Islet precursor cell (in vitro differentiated cells): Measurements from ENCODE around the gene FZR1.
"Not testable (repeated sequence)": the region's sequence is repeated elsewhere in the genome, so short reads cannot be mapped to it uniquely, and the experiment has no call there.

ENCODE experiments used
- DNase-seq: peaks from one replicate; pipeline ENCODE4 v3.0.0-alpha.2; 2018

Gene FZR1

DNA sequence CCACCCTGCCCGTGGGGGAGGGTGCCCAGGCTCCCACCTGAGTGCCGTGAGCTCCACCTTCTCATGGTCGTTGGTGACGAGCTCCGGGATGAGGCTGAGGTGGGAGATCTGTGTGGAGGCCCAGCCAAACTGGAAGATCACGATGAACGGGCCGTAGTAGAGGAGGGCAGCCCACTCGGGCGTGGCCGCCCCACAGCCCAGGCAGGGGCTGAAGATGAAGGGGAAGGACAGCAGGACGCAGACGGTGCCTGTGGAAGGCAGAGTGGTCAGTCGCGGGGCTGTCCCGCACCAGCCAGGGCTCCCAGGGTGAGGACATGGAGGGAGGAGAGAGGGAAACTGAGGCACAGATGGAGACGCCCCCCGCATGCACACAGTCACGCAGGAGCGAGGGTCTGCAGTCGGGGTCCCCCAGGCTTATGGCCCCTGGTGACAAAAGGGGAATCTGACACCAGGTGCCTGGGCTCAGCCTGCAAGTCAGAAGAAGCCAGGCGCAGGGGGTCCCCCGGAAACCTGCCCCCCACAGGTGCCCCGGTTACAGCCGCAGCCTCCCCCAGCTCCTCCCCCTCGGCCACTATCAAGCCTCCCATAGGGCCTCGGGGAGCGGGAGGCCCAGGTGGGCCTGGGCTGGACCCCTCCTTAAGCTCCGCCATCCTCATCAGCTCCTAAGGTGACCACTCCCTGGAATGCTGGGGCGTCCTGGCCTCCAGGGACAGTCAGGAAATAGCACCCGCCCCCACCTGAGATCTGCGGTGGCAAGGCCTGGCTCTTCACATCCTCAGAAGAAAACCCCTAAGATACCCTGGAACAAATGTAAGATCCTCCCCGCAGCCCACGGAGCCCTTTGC, 45.1 kb downstream of the FZR1 start:
- DNase-seq = no peak

DNA sequence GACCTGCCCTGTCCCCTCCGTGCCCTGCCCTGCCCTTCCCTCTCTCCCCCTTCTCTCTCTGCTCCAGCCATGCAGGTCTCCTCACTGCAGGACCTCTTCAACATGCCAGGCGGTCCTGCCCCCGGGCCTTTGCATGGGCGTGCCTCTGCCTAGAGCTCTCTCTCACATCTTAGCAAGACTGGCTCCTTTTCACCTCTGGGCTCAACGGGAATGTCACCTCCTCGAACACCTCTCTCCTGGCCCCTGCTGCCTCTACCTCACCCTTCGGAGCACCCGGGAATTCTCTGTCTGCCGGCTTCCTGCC, 45.6 kb downstream of the FZR1 start:
- DNase-seq = no peak

GRCh38 chr19:3554254-3555083, 48.4 kb downstream of the FZR1 start:
- no peak for DNase-seq

- no peak for DNase-seq
These were observed 49.7 kb downstream of the FZR1 start for GRCh38 chr19:3555653-3556422.

DNA sequence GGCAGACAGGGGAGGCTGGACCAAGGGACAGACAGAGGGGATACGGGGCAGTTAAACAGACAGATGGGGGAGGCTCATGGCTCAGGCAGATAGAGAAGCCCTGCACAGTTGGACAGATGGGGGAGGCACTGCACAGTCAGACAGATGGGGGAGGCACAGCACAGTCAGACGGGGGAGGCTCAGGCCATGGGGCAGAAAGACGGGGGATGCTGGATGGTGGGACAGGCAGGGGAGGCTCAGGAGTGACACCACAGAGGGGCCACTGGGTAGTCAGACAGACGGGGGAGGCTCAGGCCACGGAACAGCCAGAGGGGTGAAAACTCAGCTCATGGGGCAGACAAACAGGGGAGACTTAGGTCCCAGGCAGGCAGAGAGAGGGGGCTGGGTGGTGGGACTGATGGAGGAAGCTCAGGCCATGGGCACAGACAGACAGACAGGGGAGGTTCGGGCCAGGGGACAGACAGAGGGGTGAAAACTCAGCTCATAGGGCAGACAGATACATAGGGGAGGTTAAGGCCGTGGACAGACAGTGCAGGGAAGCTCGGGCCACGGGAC, 50.4 kb downstream of the FZR1 start:
- no peak for DNase-seq

- DNase-seq = peak; percentile 84
These were observed 50.9 kb downstream of the FZR1 start for GRCh38 chr19:3556978-3557460.

DNA sequence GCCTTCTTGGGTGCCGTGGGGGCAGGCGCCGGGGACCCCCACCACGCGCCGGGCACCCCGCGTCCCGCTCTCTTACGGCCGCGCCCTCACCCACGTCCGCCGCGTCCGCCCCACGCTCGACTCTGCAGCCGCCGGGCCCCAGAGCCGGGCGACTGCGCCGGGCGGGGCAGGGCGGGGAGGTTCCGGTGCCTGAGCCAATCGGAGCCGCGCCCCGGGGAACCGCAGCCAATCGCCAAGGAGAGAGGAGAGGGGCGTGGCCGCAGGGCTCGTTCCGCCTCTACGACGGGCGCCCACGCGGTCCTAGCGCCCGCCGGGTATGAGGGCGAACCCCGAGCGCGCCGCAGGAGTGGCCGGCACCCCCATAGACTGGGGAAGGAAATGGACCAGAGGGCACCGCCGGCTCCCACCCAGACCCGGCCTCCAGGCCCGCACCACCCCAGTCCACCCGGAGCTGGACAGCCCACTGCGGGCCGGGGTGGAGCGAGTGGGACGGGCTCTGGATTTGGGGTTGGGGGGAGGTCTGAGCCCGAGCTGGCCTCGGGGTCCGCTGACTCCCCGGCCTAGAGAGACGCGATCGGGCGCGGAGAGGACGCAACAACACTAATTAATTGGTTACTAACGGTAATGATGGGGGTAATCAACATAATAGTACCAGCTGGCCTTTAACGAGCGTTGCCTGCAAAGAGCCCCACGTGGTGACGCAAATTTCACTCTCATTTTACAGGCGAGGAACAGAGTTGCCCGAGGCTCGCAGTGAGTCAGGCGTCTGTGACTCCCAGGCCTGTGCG, 51.5 kb downstream of the FZR1 start, which contains the start of gene MFSD12:
TSS of gene MFSD12 (minus strand) at position 126 of the 788 bp plus-strand sequence. CDS start 183 bp downstream, outside the sequence.
- DNase-seq = peak; percentile 97

- DNase-seq = no peak
These were observed 57.8 kb downstream of the FZR1 start for GRCh38 chr19:3563709-3564524.

DNA sequence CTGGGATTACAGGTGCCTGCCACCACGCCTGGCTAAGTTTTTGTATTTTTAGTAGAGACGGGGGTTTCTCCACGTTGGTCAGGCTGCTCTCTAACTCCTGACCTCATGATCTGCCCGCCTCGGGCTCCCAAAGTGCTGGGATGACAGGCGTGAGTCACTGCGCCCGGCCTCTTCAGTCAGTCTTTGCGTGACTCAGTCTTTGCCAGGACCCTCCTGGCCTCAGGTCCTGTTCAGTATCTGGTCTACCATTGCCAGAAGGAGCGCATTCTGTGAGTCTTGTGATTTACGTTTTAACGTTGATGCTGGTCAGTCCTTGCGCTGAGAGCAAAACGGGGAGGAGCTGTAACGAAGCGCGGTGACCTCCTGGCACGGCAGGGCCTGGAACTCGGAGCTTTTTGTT, 59.0 kb downstream of the FZR1 start:
- peak; percentile 95 for DNase-seq

- DNase-seq = not testable (repeated sequence)
These were observed 63.9 kb downstream of the FZR1 start for GRCh38 chr19:3570042-3570441.

GRCh38 chr19:3570606-3571011, 64.5 kb downstream of the FZR1 start:
- peak; percentile 80 for DNase-seq

DNA sequence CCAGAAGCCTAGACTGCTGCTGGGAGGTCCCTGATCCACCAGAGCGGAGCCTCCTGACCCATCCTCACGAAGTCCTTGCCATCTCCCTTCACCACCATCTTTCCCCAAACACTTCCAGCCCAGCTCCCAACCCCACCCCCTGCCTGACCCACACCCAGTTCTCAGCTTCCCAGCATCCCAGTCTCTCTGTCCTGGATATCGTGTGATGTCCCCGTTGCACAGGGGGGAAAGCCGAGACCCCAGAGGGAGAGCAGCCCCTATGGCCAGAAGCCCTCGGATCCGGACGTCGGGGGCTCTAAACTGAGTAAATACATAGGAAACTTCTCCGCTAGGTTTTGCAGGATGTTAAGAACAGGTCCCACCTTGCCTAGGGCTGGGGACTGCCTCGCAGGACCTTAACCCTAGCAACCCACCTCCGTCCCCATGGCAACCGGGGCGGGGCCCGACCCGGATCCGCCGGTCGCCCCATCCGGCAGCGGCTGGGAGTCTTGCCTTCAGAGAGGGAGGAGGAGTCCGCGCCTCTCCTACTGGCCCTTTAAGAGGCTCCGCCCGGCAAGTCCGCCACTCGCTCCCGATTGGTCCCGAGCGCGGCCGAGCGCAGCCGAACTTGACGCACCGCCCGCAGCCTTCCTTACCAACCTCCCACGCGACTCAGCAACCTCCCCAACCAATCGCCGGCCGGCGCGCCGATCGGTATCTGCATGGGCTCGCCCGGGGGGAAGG, 66.2 kb downstream of the FZR1 start:
- peak; percentile 100 for DNase-seq

DNA sequence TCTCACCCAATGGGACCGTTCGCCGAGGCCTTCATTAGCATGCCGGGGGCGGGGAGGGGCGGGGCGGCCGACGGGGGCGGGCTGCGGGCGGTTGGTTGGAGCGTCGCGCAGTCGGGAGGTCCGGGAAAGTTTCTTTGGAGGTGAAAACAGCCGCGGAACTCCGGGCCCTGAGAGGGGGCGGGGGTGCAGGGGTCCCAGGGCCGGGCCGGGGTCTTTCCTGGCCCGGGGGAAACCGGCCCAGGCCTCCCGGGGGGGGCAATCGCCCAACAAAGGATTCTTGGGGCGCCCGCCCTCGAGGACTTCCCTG, 66.7 kb downstream of the FZR1 start, which contains the start of gene HMG20B:
TSS of gene HMG20B (plus strand) at position 90 of the 307 bp plus-strand sequence. CDS start 366 bp downstream, outside the sequence.
- DNase-seq = no peak

DNA sequence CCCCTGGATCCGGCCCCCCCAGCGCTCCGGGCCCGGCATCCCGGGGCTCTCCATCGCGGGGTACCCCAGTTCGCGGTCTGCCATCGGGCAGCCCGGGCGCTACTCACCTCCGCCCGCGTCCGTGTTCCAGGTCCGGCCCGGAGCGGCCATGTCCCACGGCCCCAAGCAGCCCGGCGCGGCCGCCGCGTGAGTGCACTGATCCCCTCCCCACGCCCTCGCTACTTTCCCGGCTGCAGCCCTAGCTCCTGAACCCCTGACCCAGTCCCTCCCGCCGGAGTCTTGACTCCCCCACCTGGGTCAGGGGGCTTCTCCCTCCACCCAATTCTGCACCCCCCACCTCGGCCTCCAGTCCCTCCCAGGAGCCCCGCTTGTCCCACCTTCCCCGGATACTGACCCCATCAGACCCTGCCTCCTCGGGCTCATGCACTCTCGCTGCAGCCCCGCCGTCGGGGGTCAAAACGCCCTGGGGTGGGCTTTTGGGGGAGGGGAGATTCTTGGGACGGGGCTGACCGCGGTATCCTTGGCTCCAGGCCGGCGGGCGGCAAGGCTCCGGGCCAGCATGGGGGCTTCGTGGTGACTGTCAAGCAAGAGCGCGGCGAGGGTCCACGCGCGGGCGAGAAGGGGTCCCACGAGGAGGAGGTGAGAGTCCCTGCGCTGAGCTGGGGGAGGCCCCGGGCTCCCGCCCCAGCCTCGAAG, 67.2 kb downstream of the FZR1 start:
- peak; percentile 68 for DNase-seq

- peak; percentile 99 for DNase-seq
These were observed 67.9 kb downstream of the FZR1 start for GRCh38 chr19:3573858-3574637.

DNA sequence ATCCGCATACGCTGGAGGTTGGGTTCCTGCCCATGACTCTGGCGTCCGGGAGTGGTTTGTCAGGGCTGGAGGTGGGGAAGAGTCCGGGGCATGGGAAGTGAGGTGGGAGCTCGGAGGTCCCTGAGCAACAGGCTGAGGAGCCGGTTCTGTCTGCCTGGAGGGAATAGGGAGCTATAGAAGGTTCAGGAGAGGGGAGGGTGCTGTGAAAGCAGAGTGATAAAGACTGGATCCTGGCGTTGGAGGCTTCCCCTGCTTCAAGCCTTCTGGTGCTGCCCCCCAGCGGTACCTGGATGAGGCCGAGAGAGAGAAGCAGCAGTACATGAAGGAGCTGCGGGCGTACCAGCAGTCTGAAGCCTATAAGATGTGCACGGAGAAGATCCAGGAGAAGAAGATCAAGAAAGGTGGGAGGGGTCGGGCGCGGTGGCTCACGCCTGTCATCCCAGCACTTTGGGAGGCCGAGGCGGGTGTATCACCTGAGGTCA, 69.2 kb downstream of the FZR1 start:
- DNase-seq = peak; percentile 89

GRCh38 chr19:3575949-3576673, 70.0 kb downstream of the FZR1 start:
- no peak for DNase-seq
